HepG2 (cell line): ENCODE data around the gene HOXA1. TPM values are rescaled to one million over a fixed set of nuclear protein-coding genes. Genes with fewer than 3 reads are reported as not detected.

ENCODE experiments used
- ATAC-seq: fragments of 200-7000 bp; cut with Tn5 transposase; 3 replicates; pipeline ENCODE4 v1.9.1; 2020; ENCODE audit warnings: mild to moderate bottlenecking, moderate library complexity
- BruUV-seq: library from RNA; stranded (reverse); fragments of 400-500 nt; replicated peaks from 2 replicates; lab custom pipeline; 2021; lab: Mats Ljungman, UMichigan
- CTCF ChIA-PET: fragments of 300-600 bp; formaldehyde crosslinking; extraction: SDS; loops from one replicate; lab custom pipeline; 2021; ENCODE audit warnings: low total read pairs, inconsistent platforms, low intra/inter-chr PET ratio; lab: Yijun Ruan, JAX
- POLR2A ChIA-PET: fragments of 350-600 bp; sonication (Branson Sonifier 250); formaldehyde crosslinking; loops from one replicate; lab custom pipeline; 2020; ENCODE audit warnings: antibody characterized with exemption, inconsistent platforms; lab: Yijun Ruan, JAX
- DNase-seq: peaks from one replicate; pipeline ENCODE4 v3.0.0-alpha.2; 2015; ENCODE audit warnings: low spot score
- FAIRE-seq: peaks from 3 replicates; lab custom pipeline; 2011; peaks lifted over from hg19 to GRCh38; lab: Jason Lieb, UNC
- H2AFZ ChIP-seq: one replicate; pipeline ENCODE4 v1.6.1; 2011; ENCODE audit warnings: low read length, inconsistent platforms
- H3K27ac ChIP-seq: fragments of 300-600 bp; 3 replicates; pipeline ENCODE4 v1.8.0; 2011; ENCODE audit warnings: mixed run types, mild to moderate bottlenecking, mixed read lengths, low read length, inconsistent platforms; ENCODE audit not compliant: insufficient read depth; ENCODE audit errors: extremely low read length
- H3K27me3 ChIP-seq, 2 experiments: fragments of 200-600 bp in 1 of 2; 2 replicates in 1 of 2; 3 replicates in 1 of 2; pipeline versions ENCODE4 v1.6.0 to v1.8.0; 2011; ENCODE audit warnings: low read length in 2 of 2, mild to moderate bottlenecking in 2 of 2, moderate library complexity in 2 of 2, inconsistent platforms in 1 of 2; ENCODE audit not compliant: insufficient read depth in 2 of 2, control insufficient read depth in 1 of 2
- H3K36me3 ChIP-seq, 2 experiments: fragments of 200-600 bp in 1 of 2; replicated peaks in 1 of 2; 2 replicates in 1 of 2; 3 replicates in 1 of 2; pipeline versions ENCODE4 v1.5.1 to v1.8.0; 2011; ENCODE audit warnings: low read length in 2 of 2, inconsistent platforms in 1 of 2; ENCODE audit not compliant: insufficient read depth in 2 of 2, control insufficient read depth in 1 of 2
- H3K4me1 ChIP-seq: 2 replicates; pipeline ENCODE4 v1.5.1; 2012; ENCODE audit warnings: low read length, inconsistent platforms; ENCODE audit not compliant: insufficient read depth
- H3K4me2 ChIP-seq: 2 replicates; pipeline ENCODE4 v1.6.0; 2011; ENCODE audit warnings: low read depth, low read length, inconsistent platforms
- H3K4me3 ChIP-seq, 3 experiments: fragments of 200-600 bp in 1 of 3; sonication (generic), shearing (Covaris generic) in 1 of 3; replicated peaks in 1 of 3; 2 replicates each; pipeline ENCODE4 v1.5.1; 2011 to 2016; ENCODE audit warnings: low read length in 3 of 3, inconsistent platforms in 2 of 3, low read depth in 2 of 3, mild to moderate bottlenecking in 2 of 3, control low read depth in 1 of 3, mixed read lengths in 1 of 3; ENCODE audit not compliant: insufficient read depth in 1 of 3
- H3K79me2 ChIP-seq: one replicate; pipeline ENCODE4 v1.6.1; 2011; ENCODE audit warnings: low read length, inconsistent platforms; ENCODE audit not compliant: insufficient read depth
- H3K9ac ChIP-seq: 2 replicates; pipeline ENCODE4 v1.6.0; 2011; ENCODE audit warnings: mild to moderate bottlenecking, low read depth, low read length, inconsistent platforms; ENCODE audit not compliant: insufficient read depth
- H3K9me3 ChIP-seq: 2 replicates; pipeline ENCODE4 v1.5.1; 2012; ENCODE audit warnings: mild to moderate bottlenecking, low read length
- H4K20me1 ChIP-seq: 2 replicates; pipeline ENCODE4 v1.6.0; 2011; ENCODE audit warnings: inconsistent platforms, mild to moderate bottlenecking, low read length, moderate library complexity; ENCODE audit not compliant: insufficient read depth
- HDAC1 ChIP-seq: sonication (generic); formaldehyde crosslinking; IDR thresholded peaks from 2 replicates; pipeline ENCODE4 v1.5.1; 2020; ENCODE audit warnings: mild to moderate bottlenecking, missing genetic modification reagents
- MBD4 ChIP-seq: IDR thresholded peaks from 2 replicates; pipeline ENCODE4 v1.6.1; 2012; ENCODE audit warnings: low read length, inconsistent platforms, borderline replicate concordance
- NCOA1 ChIP-seq: sonication (generic); formaldehyde crosslinking; IDR thresholded peaks from 2 replicates; pipeline ENCODE4 v1.9.0; 2021; ENCODE audit warnings: missing genetic modification reagents
- NFE2L2 ChIP-seq: fragments of 150-350 bp; IDR thresholded peaks from 2 replicates; pipeline ENCODE4 v1.6.1; 2014; ENCODE audit warnings: low read length
- RCOR2 ChIP-seq: IDR thresholded peaks from 2 replicates; pipeline ENCODE4 v1.6.1; 2016; ENCODE audit warnings: missing biosample characterization, missing genetic modification reagents
- RXRA ChIP-seq: sonication (generic); formaldehyde crosslinking; IDR thresholded peaks from 2 replicates; pipeline ENCODE4 v1.5.1; 2020; ENCODE audit warnings: missing genetic modification reagents
- SP1 ChIP-seq, 2 experiments: fragments of 450-650 bp in 1 of 2; sonication (generic) in 1 of 2; formaldehyde crosslinking in 1 of 2; IDR thresholded peaks; 2 replicates each; pipeline versions ENCODE4 v1.4.0 to v1.6.1; 2016 to 2020; ENCODE audit warnings: missing genetic modification reagents in 1 of 2
- ZBTB46 ChIP-seq: sonication (generic); formaldehyde crosslinking; IDR thresholded peaks from 2 replicates; pipeline ENCODE4 v1.4.0; 2020; ENCODE audit warnings: mild to moderate bottlenecking, missing genetic modification reagents, borderline replicate concordance
- ZNF383 ChIP-seq: sonication (generic); formaldehyde crosslinking; IDR thresholded peaks from 2 replicates; pipeline ENCODE4 v1.4.0; 2020; ENCODE audit warnings: missing genetic modification reagents, mild to moderate bottlenecking, borderline replicate concordance
- ZNF646 ChIP-seq: sonication (generic); formaldehyde crosslinking; IDR thresholded peaks from 2 replicates; pipeline ENCODE4 v1.9.0; 2021; ENCODE audit warnings: mild to moderate bottlenecking, missing genetic modification reagents
- ZNF772 ChIP-seq: sonication (generic); formaldehyde crosslinking; IDR thresholded peaks from 2 replicates; pipeline ENCODE4 v1.5.0; 2020; ENCODE audit warnings: mild to moderate bottlenecking, missing genetic modification reagents
- WGBS: methylation state at CpG from one replicate; pipeline ENCODE4 v1.1.6; 2017; ENCODE audit warnings: low lambda C conversion rate; 5-methylcytosine and 5-hydroxymethylcytosine counted together
- in situ Hi-C: cut with HindIII; loops from 2 replicates; pipeline ENCODE4 v1.10.0; 2017; ENCODE audit warnings: low pct_unique_long_range_greater_than_20kb; ENCODE audit not compliant: extremely low pct_ligation_motif_present
- intact Hi-C: fragments of 100-400 bp; cut with micrococcal nuclease; formaldehyde crosslinking; loops from one replicate; pipeline ENCODE4 v1.10.0; 2022; ENCODE audit not compliant: unreplicated experiment
- polyA plus RNA-seq, 8 experiments: library from polyadenylated mRNA; depleted of rRNA in 3 of 8; stranded (reverse) in 7 of 8; unstranded in 1 of 8; fragments of >200 nt; fragmentation: Illumina TruSeq in 4 of 8; extraction: Trizol in 4 of 8; gene quantifications; 2 replicates each; pipeline versions ENCODE4 v1.2.1 to v1.2.3, GENCODE V29; 2011 to 2016; ENCODE audit warnings: low read depth in 4 of 8, missing spikeins in 1 of 8, mixed read lengths in 1 of 8; ENCODE audit not compliant: insufficient read depth in 1 of 8
- total RNA-seq, 5 experiments: library from RNA; depleted of rRNA; stranded (reverse); fragments of >200 nt; fragmentation: Illumina TruSeq; extraction: Trizol; gene quantifications; 2 replicates each; pipeline ENCODE4 v1.2.3, GENCODE V29; 2016; ENCODE audit warnings: low read depth in 1 of 5
- TF ChIP-seq, protein P1 (sequence below): IDR thresholded peaks from 2 replicates; pipeline ENCODE4 v1.6.1; 2016

HOXA1 gene
- total and polyA plus RNA-seq, 2 of the 13 experiments (the other 11 are each of a cell fraction or from before 2014, with no cell fraction given) = 0.18 to 0.20 TPM

DNA sequence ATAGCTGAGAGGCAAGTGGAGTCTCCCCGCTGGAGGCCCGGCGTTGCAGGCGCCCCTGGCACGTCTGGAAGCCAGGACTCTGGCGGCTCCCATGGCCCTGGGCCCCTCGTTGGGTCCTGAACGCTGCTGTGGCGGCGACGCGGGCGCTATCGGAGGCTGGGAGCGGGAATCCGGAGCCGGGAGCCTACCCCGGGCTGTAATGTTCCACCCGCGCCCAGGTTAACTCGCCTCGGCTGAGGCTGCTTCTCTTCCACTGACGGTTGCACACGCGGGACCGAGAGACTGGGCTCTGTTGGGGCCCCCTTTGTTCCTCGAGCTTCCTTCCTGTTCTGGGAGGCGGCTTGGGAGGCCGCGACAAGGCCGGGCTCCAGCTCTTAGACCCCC is 49.0 kb upstream of the HOXA1 start (continued):
- TF ChIP-seq ZNF646 (CRISPR knock-in tag) = no peak

GRCh38 chr7:27143950-27144780 is 48.4 kb upstream of the HOXA1 start:
- Histone ChIP-seq H3K27ac (no peak overlapping the region), H3K27me3 (no peaks in the 10 kb centered on the region), H3K36me3 (no peaks in the 10 kb centered on the region; a peak in 2 of 5 replicates), H3K4me1 (peaks cover 21% of the 10 kb centered on the region), H3K4me3 (no peak overlapping the region), H4K20me1 (no peaks in the 10 kb centered on the region), H3K79me2 (peaks cover 2% of the 10 kb centered on the region), H3K4me2 (no peak overlapping the region), H3K9ac (no peak overlapping the region), H2AFZ (no peak overlapping the region), H3K9me3 (no peaks in the 10 kb centered on the region)
- intact Hi-C loops (loop anchor here (5.0 kb wide), 1 partner anchor 767 kb away; no protein-coding TSS in a partner anchor), in situ Hi-C loops (no loop called here)
- BruUV-seq = no TSS peak
- POLR2A ChIA-PET = interaction anchor here (1.0 to 1.3 kb wide), 3 partner anchors 13 to 48 kb away, joined by 3 to 4 read pairs (median 4); partner anchors contain the start of gene HOXA4
- WGBS = 77% methylated on average over 32 of the region's 40 CpGs
- ATAC-seq (no peak), FAIRE-seq (no peak), DNase-seq (no peak)
- CTCF ChIA-PET = interaction anchor here (1.3 to 1.8 kb wide), 3 partner anchors 291 to 458 kb away, joined by 4 to 14 read pairs (median 9); no protein-coding TSS in a partner anchor
- no peak for TF ChIP-seq MBD4
- no peak for TF ChIP-seq ZNF383
- no peak for TF ChIP-seq NCOA1 (CRISPR knock-in tag)
- no peak for TF ChIP-seq RCOR2
- TF ChIP-seq HDAC1 = no peak
- TF ChIP-seq ZNF772 (CRISPR knock-in tag) = no peak
- TF ChIP-seq NFE2L2 = 0 out of 2 replicates have a peak, but pooled peaks have one; percentile 28
- TF ChIP-seq, protein P1, sequence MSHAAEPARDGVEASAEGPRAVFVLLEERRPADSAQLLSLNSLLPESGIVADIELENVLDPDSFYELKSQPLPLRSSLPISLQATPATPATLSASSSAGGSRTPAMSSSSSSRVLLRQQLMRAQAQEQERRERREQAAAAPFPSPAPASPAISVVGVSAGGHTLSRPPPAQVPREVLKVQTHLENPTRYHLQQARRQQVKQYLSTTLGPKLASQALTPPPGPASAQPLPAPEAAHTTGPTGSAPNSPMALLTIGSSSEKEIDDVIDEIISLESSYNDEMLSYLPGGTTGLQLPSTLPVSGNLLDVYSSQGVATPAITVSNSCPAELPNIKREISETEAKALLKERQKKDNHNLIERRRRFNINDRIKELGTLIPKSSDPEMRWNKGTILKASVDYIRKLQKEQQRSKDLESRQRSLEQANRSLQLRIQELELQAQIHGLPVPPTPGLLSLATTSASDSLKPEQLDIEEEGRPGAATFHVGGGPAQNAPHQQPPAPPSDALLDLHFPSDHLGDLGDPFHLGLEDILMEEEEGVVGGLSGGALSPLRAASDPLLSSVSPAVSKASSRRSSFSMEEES (CRISPR knock-in tag) = no peak
- 0 out of 2 replicates have a peak, but pooled peaks have one; percentile 15 for TF ChIP-seq RXRA (CRISPR knock-in tag)
- no peak for TF ChIP-seq SP1 (IDR thresholded peaks at IDR 0.05)
- no peak for TF ChIP-seq SP1 (CRISPR knock-in tag; IDR thresholded peaks at IDR 0.05)
- no peak for TF ChIP-seq ZBTB46 (CRISPR knock-in tag)
